KOPT-K1 (cell line): ENCODE measurements around the gene SNRNP200.
"Not testable (repeated sequence)": the region's sequence is repeated elsewhere in the genome, so short reads cannot be mapped to it uniquely, and the experiment has no call there.

Source experiments
- H3K27ac ChIP-seq: fragments of 200-600 bp; sonication (generic); 2 replicates; pipeline ENCODE4 v1.5.1; 2016; ENCODE audit warnings: antibody characterized with exemption, mild to moderate bottlenecking, low read depth, low read length; ENCODE audit not compliant: poor library complexity, severe bottlenecking
- H3K36me3 ChIP-seq: fragments of 200-600 bp; sonication (generic); 2 replicates; pipeline ENCODE4 v1.5.1; 2017; ENCODE audit warnings: antibody characterized with exemption, mild to moderate bottlenecking, low read length, moderate library complexity; ENCODE audit not compliant: insufficient read depth
- H3K9me3 ChIP-seq: fragments of 200-600 bp; sonication (generic); 2 replicates; pipeline ENCODE4 v1.5.1; 2017; ENCODE audit warnings: antibody characterized with exemption, low read length, mild to moderate bottlenecking; ENCODE audit not compliant: insufficient read depth, poor library complexity, severe bottlenecking

The SNRNP200 gene

DNA sequence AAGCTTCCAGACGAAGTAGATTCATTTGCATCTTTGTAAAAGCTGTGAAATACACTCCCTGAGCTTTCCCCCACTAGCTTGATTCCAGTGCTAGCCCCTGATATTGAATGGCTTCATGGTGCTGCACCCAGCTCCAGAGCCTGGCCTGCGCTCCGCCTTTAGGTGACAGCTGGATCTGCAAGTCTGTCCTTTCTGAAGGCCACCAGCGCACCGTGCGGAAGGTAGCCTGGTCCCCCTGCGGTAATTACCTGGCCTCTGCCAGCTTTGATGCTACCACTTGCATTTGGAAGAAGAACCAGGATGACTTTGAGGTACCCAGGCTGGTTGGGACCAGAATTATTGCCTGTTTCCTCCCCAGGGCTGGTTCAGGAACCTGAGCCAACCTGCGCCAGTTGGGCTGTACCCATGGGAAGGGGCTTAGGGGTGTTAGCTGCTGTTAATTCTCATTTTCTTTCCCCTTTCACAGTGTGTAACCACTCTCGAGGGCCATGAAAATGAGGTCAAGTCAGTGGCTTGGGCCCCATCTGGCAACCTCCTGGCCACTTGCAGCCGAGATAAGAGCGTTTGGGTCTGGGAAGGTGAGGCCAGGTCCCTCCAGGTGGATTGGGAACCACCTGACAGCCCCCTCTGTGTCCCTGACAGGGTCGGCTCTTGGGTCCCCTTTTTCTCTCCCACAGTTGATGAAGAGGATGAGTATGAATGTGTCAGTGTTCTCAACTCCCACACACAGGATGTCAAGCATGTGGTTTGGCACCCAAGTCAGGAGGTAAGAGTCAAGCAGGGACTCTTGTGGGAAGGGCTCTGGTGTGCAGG is 38.0 kb downstream of the SNRNP200 start:
- Histone ChIP-seq H3K9me3 (no peaks in the 10 kb centered on the region), H3K27ac (peak overlapping the region; percentile 86), H3K36me3 (peaks cover 71% of the 10 kb centered on the region)

DNA sequence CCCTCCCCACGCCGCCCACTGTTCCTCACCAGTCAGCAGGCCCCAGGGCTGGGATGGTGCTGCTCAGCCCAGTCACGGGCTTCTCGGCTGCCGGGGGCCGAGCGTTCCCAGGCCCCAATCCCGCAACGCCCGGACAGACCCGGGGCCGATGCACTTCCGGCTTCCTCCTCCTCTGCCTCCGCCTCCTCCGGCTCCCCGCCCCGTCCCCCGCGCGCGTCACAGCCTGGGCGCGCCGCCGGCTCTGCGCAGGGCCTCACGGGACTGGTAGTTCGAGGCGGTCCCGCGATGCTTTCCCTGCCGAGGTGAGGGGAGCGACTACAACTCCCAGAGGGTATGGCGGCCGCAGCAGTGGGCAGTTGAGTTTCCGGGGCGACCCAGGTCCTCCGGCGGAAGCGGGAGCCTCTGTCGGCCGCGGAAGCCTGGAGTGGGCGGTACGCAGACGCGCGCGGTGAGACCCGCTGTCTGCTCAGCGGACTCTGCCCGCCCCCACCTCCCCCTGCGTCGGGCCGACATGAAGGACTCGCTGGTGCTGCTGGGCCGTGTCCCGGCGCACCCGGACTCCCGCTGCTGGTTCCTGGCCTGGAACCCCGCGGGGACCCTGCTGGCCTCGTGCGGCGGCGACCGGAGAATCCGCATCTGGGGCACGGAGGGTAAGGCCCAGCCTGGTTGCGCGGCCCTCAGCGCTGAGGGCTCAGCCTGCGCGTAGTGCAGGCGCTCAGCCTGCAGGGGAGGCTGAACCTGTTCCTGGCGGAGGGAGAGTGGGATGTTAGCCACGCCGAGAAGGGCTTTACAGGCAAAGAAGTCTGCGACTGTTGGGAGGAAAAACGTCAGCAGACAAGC is 39.3 kb downstream of the SNRNP200 start, which contains the start of the genes CIAO1 and TMEM127:
TSS of gene CIAO1 (plus strand) at position 386 of the 840 bp plus-strand sequence. CDS start at position 512, 126 bp downstream.
TSS of gene TMEM127 (minus strand) at position 158 of the 840 bp plus-strand sequence. CDS start 616 bp downstream, outside the sequence.
- Histone ChIP-seq H3K9me3 (no peaks in the 10 kb centered on the region), H3K27ac (peak within 1 kb of the TSS; percentile 86), H3K36me3 (peaks cover 71% of the 10 kb centered on the region)

DNA sequence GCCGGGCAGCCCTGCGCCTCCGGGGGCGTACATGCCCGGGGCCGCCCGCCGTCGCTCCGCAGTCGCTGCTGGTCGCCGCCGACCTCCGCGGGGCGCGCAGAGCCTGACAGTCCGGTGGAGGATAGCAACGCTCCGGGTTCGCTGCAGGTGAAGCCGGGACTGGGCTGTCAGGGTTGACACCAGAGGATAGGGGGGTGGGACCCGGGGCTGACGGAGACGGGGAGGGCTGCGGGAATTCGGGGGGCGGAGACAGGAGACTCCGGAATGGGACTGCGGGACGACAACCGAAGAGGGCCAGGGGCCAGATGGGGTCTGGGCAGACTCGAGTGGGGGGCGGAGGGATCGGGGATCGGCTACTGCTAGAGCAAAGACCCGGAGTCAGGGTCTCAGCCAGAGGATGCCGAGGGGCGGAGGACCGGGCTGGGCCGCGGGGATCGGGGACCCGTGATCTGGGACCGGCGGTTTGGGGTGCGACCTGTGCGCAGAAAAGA is 40.0 kb downstream of the SNRNP200 start:
- peaks cover 71% of the 10 kb centered on the region for H3K36me3 ChIP-seq
- peak overlapping the region; percentile 86 for H3K27ac ChIP-seq
- H3K9me3 ChIP-seq: no peaks in the 10 kb centered on the region

DNA sequence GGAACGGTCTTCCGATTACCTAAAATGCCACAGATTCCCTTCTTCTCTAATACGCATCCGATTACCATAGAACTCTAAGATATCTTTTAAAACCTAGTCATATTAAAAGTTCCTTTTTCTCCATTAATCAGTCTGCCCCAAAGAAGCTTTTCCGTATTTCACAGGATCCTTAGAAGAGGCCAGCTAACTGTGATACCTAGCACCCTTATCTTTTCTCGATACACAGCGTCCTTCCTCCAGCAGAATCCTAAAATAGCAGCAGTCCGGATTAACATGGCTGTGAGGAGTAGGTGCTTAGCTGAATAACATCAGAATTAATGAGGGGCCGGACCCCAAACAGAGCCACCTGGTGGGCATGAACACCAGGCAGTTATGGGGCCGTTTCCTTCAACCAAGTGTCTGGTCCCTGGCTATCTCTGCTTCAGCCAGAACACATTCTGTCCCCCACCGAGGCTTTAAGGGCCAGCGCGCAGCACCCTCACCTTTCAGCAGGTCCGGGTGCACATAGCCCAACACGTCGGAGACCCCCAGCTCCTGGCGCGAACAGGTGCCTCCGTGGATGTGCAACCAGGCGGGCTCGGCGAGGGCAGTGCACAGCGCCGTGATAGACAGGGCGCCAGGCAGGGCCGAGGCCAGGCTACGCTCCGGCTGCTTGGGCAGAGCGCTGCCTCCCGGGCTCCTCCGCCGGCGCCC is 40.5 kb downstream of the SNRNP200 start:
- Histone ChIP-seq H3K27ac (peak overlapping the region; percentile 86), H3K9me3 (no peaks in the 10 kb centered on the region), H3K36me3 (peaks cover 72% of the 10 kb centered on the region)

DNA sequence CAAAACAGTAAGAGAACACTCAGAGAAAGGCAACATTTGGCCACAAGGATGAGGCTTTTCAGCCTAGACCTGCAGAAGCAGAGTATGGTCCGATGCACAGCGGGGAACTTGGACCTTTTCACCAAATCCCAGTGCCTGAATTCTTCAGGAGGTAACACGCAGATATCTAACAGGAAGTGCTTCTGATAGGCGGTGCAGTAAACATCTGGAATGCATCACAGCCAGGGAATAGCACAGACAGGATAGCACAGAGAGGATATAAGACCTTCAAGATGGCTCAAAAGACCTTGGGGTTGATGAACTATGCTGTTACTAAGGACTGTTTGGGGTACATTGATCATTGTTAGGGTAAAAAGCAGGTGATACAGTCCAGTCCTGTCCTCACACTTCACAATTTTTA is 41.3 kb downstream of the SNRNP200 start:
- Histone ChIP-seq H3K9me3 (no peaks in the 10 kb centered on the region), H3K36me3 (peaks cover 72% of the 10 kb centered on the region), H3K27ac (no peak overlapping the region)

DNA sequence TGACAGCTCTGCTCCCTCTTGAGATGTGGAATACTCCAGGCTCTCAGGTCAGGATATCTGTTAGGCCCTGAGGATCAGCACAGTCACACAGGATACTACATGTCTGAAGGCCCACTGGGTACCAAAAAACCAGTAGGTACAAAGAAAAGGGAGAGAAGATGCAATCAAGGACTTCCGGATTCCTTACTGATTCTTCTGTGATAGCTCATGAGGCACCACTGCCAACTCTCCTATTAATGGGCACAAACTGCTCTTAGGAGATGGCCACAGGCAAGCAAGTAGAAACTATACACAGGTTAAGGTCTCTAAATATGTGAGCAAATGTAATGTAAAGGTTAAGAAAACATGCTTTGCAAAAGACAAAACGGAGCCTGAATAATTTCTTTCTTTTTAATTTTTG is 43.0 kb downstream of the SNRNP200 start:
- no peaks in the 10 kb centered on the region for H3K9me3 ChIP-seq
- peaks cover 68% of the 10 kb centered on the region for H3K36me3 ChIP-seq
- no peak overlapping the region for H3K27ac ChIP-seq

DNA sequence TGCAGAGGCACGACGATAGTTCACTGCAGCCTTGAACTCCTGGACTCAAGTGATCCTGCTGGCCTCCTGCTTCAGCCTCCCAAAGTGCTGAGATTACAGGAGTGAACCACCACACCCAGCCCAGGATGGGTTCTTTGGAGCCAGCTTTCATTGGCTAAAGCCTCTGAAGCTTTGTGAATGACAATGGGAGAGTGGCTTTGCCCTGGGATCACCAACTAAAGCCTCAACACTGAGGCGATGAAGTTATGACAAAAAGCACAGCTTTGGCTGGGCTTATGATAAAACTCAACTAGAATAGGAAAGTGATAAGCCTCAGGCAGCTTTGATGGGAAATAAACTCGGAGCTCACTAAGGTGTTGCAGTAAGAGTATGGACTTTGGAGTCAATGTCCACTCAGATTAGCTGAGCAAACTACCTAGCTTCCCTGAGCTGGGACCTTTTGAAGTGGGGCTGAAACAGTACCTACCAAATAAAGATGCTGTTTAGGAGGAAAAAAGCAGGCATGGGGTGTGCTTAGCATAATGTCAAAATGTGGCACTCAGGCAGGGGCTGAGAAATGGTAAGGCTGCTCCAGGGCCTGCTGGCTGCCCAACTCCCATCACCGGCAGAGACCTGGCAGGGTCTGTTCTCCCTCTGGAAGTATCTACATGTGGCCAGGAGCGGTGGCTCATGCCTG is 43.9 kb downstream of the SNRNP200 start:
- Histone ChIP-seq H3K36me3 (peaks cover 66% of the 10 kb centered on the region), H3K9me3 (no peaks in the 10 kb centered on the region), H3K27ac (no peak overlapping the region)

DNA sequence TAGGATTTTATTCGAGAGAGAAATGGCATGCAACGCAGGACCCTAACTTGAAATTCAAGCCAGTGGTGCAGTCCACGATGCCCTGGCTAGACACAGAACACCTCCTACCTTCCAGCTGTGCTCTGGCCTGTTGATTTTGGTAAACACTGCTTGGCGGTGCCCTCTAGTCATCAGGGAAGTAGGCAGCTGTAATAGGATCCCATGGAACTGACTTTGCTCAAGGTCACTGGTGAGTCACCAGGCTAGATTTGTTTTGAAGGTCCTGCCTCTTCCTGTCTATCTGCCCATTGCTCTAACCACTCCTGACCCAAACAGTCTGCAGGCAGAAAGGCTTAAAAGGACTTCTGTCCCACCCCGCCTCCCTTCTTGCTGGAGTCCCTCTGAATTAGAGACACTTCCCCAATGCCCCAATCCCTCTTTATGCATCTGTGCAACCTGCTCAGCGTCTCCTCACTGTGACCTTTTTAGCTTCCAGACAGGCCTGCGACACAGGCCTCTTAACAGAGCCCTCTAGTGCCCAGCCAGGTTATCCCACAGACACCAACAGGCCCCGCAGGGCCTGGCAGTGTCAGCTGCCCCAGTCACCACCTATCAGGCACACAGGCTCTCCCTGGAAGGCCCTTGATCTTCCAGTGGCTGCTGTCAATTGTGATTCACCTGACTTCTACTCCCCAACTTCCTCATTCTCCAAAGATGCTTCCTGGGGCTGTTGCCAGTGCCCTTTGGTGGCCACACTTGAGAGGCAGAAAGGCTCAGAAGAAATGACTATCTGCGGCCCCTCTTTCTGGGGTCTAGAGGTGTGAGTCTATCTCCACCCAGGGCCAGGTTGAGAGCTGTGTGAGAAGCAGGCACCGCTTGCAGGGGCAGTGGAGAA is 44.7 kb downstream of the SNRNP200 start:
- Histone ChIP-seq H3K36me3 (peaks cover 72% of the 10 kb centered on the region), H3K9me3 (no peaks in the 10 kb centered on the region), H3K27ac (no peak overlapping the region)

DNA sequence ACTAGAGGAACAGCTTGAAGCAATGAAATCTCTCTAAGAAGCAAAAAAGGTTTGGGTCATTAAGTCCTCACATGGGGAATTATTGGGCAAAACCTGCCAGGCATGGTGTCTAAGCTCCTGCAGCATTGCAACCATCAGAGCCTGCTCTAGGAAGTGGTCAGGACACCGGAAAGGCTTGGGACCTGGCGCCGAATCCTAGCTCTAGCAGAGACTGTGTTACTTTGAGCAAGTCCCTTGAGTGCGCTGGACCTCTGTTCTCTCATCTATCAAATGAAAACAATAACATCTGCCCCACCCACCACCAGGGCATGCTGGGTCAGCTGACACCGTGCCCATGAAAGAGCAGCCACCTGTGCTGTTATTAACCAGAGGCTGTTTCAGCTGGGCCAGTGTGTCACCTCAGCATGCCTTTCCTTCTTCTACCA is 45.8 kb downstream of the SNRNP200 start:
- Histone ChIP-seq H3K36me3 (peaks cover 83% of the 10 kb centered on the region), H3K27ac (no peak overlapping the region), H3K9me3 (no peaks in the 10 kb centered on the region)

DNA sequence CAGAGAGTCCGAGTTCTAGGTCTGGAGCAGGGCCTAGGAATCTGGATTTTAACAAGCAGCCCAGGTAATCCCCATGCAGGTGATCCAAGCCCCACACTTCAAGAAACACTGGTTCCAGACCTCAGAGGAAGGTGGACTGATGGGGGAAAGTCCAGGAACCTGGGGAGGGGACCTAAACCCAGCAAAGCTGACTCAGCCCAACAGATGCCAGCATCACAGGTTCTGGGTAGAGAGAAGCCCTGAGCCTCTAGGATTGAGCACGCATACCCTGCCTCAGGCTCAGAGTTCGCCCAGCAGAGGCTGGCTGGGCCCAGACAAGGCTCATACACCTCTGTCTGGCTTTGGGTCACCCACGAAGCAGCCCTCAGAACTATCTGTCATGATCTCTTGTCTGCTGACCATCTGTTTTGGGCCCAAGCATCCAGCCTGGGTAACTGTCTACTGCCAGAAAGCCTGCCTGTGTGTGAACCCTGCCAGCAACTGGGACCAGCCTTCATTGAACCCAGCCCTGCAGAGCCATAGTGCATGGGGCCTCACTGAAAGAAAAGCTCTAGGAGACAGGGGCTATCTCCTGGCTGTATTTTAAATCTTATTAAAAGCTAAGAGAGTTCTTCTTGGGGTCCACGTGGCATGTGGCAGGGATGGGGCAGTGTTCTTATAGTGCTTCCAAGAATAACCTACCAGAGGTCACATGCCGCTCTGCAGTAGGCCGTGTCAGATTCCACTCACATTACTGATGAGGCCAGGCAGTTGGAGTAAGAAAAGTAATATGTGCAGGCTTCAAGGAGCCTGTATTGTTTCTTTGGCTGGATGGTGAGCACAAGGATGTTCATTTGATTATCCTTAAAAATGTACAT is 47.0 kb downstream of the SNRNP200 start:
- Histone ChIP-seq H3K36me3 (peaks cover 84% of the 10 kb centered on the region), H3K27ac (no peak overlapping the region), H3K9me3 (no peaks in the 10 kb centered on the region)

DNA sequence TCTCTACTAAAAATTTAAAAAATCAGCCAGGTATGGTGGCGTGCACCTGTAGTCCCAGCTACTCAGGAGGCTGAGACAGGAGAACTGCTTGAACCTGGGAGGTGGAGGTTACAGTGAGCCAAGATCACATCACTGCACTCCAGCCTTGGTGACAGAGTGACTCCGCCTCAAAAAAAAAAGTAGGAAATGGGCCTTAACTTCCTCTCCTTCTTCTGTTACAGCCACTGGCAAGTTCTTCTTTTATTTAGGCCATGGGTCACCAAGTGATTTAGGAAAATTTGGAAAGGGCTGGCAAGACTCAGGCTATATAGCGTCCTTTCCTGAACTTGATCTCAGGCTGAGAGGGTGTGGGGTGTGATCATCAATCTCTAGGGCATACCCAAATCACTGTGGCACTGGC is 47.6 kb downstream of the SNRNP200 start:
- H3K36me3 ChIP-seq: peaks cover 85% of the 10 kb centered on the region
- H3K9me3 ChIP-seq, H3K27ac ChIP-seq: not testable (repeated sequence)

DNA sequence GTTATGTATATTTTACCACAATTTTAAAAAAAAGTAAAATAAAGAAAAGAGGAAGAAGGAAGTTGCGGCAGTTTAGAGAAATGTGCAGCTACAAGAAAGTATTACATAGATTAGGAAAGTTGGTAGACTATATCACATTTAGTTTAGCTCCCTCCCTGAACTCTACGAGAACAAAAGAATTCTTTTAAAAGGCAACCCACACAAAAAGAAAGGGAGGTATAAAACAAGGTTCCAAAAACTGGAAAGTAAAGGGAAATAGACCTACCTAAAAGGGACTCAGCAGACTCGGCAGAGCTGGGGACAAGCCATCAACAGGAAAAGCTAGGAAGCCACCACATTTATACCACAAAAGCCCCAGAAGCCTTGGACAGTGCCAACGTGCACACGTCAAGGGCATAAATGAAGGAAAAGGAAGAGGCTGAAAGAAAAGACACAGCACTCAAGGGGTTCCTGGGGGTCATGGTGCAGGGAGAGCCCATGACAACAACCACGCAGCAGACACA is 48.7 kb downstream of the SNRNP200 start:
- peak overlapping the region; percentile 41 for H3K27ac ChIP-seq
- peaks cover 85% of the 10 kb centered on the region for H3K36me3 ChIP-seq
- no peaks in the 10 kb centered on the region for H3K9me3 ChIP-seq

DNA sequence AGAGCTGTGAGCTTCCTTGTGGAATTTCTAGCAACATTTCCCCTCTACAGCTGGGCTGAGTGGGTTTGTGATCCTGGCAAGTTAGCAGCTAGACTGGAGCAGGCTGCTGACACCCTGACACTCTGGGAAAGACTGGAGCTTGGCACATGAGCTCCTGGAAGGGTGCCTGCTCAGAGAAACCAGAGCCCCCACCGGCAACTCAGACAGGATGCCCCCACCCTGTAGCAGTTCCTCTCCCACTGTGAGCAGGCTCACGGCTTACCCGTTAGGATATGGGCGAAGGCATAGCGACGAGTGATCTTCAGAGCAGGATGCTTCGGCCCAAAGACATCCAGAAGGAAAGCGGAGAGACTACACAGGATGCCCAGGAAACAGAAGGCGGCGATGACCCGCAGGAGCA is 50.8 kb downstream of the SNRNP200 start:
- H3K27ac ChIP-seq: no peak overlapping the region
- H3K9me3 ChIP-seq: no peaks in the 10 kb centered on the region
- H3K36me3 ChIP-seq: peaks cover 82% of the 10 kb centered on the region
